HepG2 (cell line): ENCODE results near the gene TRRAP. TPM values are rescaled to one million over a fixed set of nuclear protein-coding genes. Genes with fewer than 3 reads are reported as not detected.

ENCODE experiments used
- HNRNPL ChIP-seq: fragments of 200-400 bp; formaldehyde crosslinking; IDR thresholded peaks from 2 replicates; pipeline ENCODE4 v1.6.1; 2017; ENCODE audit warnings: mild to moderate bottlenecking, low read depth, low read length
- MBNL3 ChIP-seq: fragments of 250-450 bp; sonication (Bioruptor Pico); conservative IDR thresholded peaks from 2 replicates; pipeline ENCODE4 v1.8.0; 2022; ENCODE audit warnings: mild to moderate bottlenecking, inconsistent platforms
- MIXL1 ChIP-seq: IDR thresholded peaks from 2 replicates; pipeline ENCODE4 v1.6.1; 2016
- PRMT3 ChIP-seq: sonication (generic); formaldehyde crosslinking; IDR thresholded peaks from 2 replicates; pipeline ENCODE4 v1.8.1; 2022; ENCODE audit warnings: low read depth, mild to moderate bottlenecking, moderate library complexity, missing genetic modification reagents, borderline replicate concordance
- RAD21 ChIP-seq: fragments of 450-650 bp; formaldehyde crosslinking; IDR thresholded peaks from 2 replicates; pipeline ENCODE4 v1.5.0; 2020; ENCODE audit warnings: mild to moderate bottlenecking
- RFX5 ChIP-seq: IDR thresholded peaks from 2 replicates; pipeline ENCODE4 v1.6.1; 2011; ENCODE audit warnings: low read depth, low read length, improper control_type of control experiment
- SALL1 ChIP-seq: sonication (generic); formaldehyde crosslinking; IDR thresholded peaks from 2 replicates; pipeline ENCODE4 v1.8.0; 2022; ENCODE audit warnings: mild to moderate bottlenecking, missing genetic modification reagents
- STAG1 ChIP-seq: sonication (generic); formaldehyde crosslinking; IDR thresholded peaks from 2 replicates; pipeline ENCODE4 v1.4.0; 2020; ENCODE audit warnings: missing genetic modification reagents
- TCF7L2 ChIP-seq: IDR thresholded peaks from 2 replicates; pipeline ENCODE4 v1.6.1; 2011; ENCODE audit warnings: mild to moderate bottlenecking, low read depth, low read length, moderate library complexity
- YEATS2 ChIP-seq: sonication (generic); formaldehyde crosslinking; IDR thresholded peaks from 2 replicates; pipeline ENCODE4 v1.4.0; 2020; ENCODE audit warnings: missing genetic modification reagents, borderline replicate concordance
- ZBTB39 ChIP-seq: sonication (generic); formaldehyde crosslinking; IDR thresholded peaks from 2 replicates; pipeline ENCODE4 v1.5.0; 2020; ENCODE audit warnings: missing genetic modification reagents
- ZBTB42 ChIP-seq: sonication (generic); formaldehyde crosslinking; IDR thresholded peaks from 2 replicates; pipeline ENCODE4 v1.5.0; 2020; ENCODE audit warnings: mild to moderate bottlenecking, missing genetic modification reagents
- ZBTB7B ChIP-seq: sonication (generic); formaldehyde crosslinking; IDR thresholded peaks from 2 replicates; pipeline ENCODE4 v1.4.0; 2020; ENCODE audit warnings: missing genetic modification reagents
- ZFP41 ChIP-seq: sonication (generic); formaldehyde crosslinking; IDR thresholded peaks from 2 replicates; pipeline ENCODE4 v1.4.0; 2020; ENCODE audit warnings: mild to moderate bottlenecking, missing genetic modification reagents, borderline replicate concordance
- ZNF136 ChIP-seq: sonication (generic); formaldehyde crosslinking; IDR thresholded peaks from 2 replicates; pipeline ENCODE4 v1.8.1; 2022; ENCODE audit warnings: low read depth, mild to moderate bottlenecking, moderate library complexity, missing genetic modification reagents
- ZNF260 ChIP-seq: sonication (generic); formaldehyde crosslinking; IDR thresholded peaks from 2 replicates; pipeline ENCODE4 v1.4.0; 2020; ENCODE audit warnings: missing genetic modification reagents, low read depth, mild to moderate bottlenecking, borderline replicate concordance
- ZNF333 ChIP-seq: sonication (generic); formaldehyde crosslinking; IDR thresholded peaks from 2 replicates; pipeline ENCODE4 v1.4.0; 2020; ENCODE audit warnings: mild to moderate bottlenecking, missing genetic modification reagents, borderline replicate concordance
- ZNF343 ChIP-seq: sonication (generic); formaldehyde crosslinking; IDR thresholded peaks from 2 replicates; pipeline ENCODE4 v1.4.0; 2020; ENCODE audit warnings: mild to moderate bottlenecking, missing genetic modification reagents
- ZNF547 ChIP-seq: sonication (generic); formaldehyde crosslinking; IDR thresholded peaks from 2 replicates; pipeline ENCODE4 v1.5.1; 2020; ENCODE audit warnings: mild to moderate bottlenecking, missing genetic modification reagents
- ZNF576 ChIP-seq: sonication (generic); formaldehyde crosslinking; IDR thresholded peaks from 2 replicates; pipeline ENCODE4 v1.4.0; 2020; ENCODE audit warnings: mild to moderate bottlenecking, missing genetic modification reagents
- ZNF724P ChIP-seq: sonication (generic); formaldehyde crosslinking; IDR thresholded peaks from 2 replicates; pipeline ENCODE4 v1.8.0; 2022; ENCODE audit warnings: missing genetic modification reagents, borderline replicate concordance
- polyA plus RNA-seq, 8 experiments: library from polyadenylated mRNA; depleted of rRNA in 3 of 8; stranded (reverse) in 7 of 8; unstranded in 1 of 8; fragments of >200 nt; fragmentation: Illumina TruSeq in 4 of 8; extraction: Trizol in 4 of 8; gene quantifications; 2 replicates each; pipeline versions ENCODE4 v1.2.1 to v1.2.3, GENCODE V29; 2011 to 2016; ENCODE audit warnings: low read depth in 4 of 8, missing spikeins in 1 of 8, mixed read lengths in 1 of 8; ENCODE audit not compliant: insufficient read depth in 1 of 8
- total RNA-seq, 5 experiments: library from RNA; depleted of rRNA; stranded (reverse); fragments of >200 nt; fragmentation: Illumina TruSeq; extraction: Trizol; gene quantifications; 2 replicates each; pipeline ENCODE4 v1.2.3, GENCODE V29; 2016; ENCODE audit warnings: low read depth in 1 of 5
- TF ChIP-seq, protein P1 (sequence below): sonication (generic); formaldehyde crosslinking; IDR thresholded peaks from 2 replicates; pipeline ENCODE4 v1.5.0; 2020; ENCODE audit warnings: missing genetic modification reagents
- TF ChIP-seq, protein P2 (sequence below): sonication (generic); formaldehyde crosslinking; conservative IDR thresholded peaks from 2 replicates; pipeline ENCODE4 v1.5.0; 2020; ENCODE audit warnings: missing genetic modification reagents

The TRRAP gene
- total and polyA plus RNA-seq, 2 of the 13 experiments (the other 11 are each of a cell fraction or from before 2014, with no cell fraction given), result 8.6 to 10.5 TPM

DNA sequence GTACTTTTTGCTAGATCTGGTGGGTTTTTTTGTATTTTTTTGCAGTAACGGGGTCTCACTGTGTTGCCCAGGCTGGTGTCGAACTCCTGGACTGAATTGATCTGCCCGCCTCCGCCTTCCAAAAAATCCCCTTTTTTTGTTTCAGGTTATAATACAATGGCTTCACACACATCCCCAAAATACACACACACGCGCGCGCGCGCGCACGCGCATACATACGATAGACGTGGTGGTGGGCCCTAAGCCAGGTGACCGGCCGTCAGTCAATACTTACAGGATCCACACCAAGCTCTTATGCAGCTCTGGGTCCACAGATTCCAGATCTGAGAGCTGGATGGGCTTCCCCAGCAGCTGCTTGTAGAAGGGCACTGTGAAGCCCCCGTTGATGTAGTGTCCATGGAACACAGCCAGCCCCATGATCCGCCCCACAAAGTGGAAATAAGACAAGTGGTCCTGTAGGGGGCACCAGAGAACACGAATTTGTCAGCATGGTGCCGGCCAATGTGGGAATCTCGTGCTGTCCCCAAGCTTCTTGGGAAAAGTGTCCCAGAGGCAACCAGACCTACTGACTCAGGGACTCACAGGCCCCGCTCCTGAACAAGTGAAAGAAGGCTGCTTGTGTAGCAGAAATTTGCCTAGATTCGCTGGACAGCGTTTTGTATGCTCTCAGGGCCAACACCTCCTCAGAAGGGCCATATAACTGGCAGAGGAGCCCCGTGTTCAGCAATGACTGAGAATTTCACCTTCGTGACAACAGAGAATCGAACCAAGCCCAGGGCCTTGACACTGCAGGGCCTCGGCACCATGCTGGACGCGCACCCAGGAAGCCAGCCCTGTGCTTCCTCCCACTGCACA, 162.0 kb downstream of the TRRAP start (continued):
- TF ChIP-seq ZNF136 (CRISPR knock-in tag) (0 out of 2 replicates have a peak, but pooled peaks have one; percentile 59), ZNF576 (CRISPR knock-in tag) (no peak), HNRNPL (no peak), ZBTB39 (CRISPR knock-in tag) (no peak), ZNF724P (CRISPR knock-in tag) (0 out of 2 replicates have a peak, but pooled peaks have one; percentile 39), YEATS2 (CRISPR knock-in tag) (no peak), ZBTB42 (CRISPR knock-in tag) (no peak), ZNF343 (no peak), ZFP41 (CRISPR knock-in tag) (no peak), PRMT3 (no peak), MIXL1 (no peak), STAG1 (CRISPR knock-in tag) (peak; percentile 97), TCF7L2 (no peak), ZNF547 (CRISPR knock-in tag) (no peak), RFX5 (no peak), ZNF333 (CRISPR knock-in tag) (0 out of 2 replicates have a peak, but pooled peaks have one; percentile 37), ZBTB7B (CRISPR knock-in tag) (no peak), MBNL3 (CRISPR knock-in tag) (no peak), SALL1 (CRISPR knock-in tag) (peak; percentile 49; the same call in 1 of the 2 replicates), ZNF260 (CRISPR knock-in tag) (no peak), RAD21 (peak; percentile 91)
- TF ChIP-seq, protein P1, sequence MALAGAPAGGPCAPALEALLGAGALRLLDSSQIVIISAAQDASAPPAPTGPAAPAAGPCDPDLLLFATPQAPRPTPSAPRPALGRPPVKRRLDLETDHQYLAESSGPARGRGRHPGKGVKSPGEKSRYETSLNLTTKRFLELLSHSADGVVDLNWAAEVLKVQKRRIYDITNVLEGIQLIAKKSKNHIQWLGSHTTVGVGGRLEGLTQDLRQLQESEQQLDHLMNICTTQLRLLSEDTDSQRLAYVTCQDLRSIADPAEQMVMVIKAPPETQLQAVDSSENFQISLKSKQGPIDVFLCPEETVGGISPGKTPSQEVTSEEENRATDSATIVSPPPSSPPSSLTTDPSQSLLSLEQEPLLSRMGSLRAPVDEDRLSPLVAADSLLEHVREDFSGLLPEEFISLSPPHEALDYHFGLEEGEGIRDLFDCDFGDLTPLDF (CRISPR knock-in tag), result no peak
- TF ChIP-seq, protein P2, sequence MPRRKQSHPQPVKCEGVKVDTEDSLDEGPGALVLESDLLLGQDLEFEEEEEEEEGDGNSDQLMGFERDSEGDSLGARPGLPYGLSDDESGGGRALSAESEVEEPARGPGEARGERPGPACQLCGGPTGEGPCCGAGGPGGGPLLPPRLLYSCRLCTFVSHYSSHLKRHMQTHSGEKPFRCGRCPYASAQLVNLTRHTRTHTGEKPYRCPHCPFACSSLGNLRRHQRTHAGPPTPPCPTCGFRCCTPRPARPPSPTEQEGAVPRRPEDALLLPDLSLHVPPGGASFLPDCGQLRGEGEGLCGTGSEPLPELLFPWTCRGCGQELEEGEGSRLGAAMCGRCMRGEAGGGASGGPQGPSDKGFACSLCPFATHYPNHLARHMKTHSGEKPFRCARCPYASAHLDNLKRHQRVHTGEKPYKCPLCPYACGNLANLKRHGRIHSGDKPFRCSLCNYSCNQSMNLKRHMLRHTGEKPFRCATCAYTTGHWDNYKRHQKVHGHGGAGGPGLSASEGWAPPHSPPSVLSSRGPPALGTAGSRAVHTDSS (CRISPR knock-in tag), result no peak
